Measurements from ENCODE around the gene API5. TPM values are rescaled to one million over a fixed set of nuclear protein-coding genes. Genes with fewer than 3 reads are reported as not detected.

The API5 gene
- total RNA-seq, 4 donors from 2014 or later, result 54.0 to 68.5 (median 57.3) TPM

- in situ Hi-C loops (cut with MboI; ENCODE audit: low sequenced_read_pairs in 4 of 4) (no loop called here), intact Hi-C loops (cut with DNase I; ENCODE audit: low total_unique reads) (no loop called here)
- TF ChIP-seq CTCF (IDR thresholded peaks at IDR 0.05 in 4 of 5, conservative IDR thresholded peaks at IDR 0.05 in 1 of 5) (no peak), POLR2A (IDR thresholded peaks at IDR 0.05) (no peak)
- no peaks in the 10 kb centered on the region for H3K9me3 ChIP-seq
- H3K27ac ChIP-seq, result no peak overlapping the region
- H3K36me3 ChIP-seq, result no peaks in the 10 kb centered on the region
- no peaks in the 10 kb centered on the region for H3K27me3 ChIP-seq
- DNase-seq, result no peak
- peaks cover 0 to 5% of the 10 kb centered on the region in 2 donors for H3K4me1 ChIP-seq
- H3K4me3 ChIP-seq, result no peak overlapping the region
- ATAC-seq, result no peak
Observed at GRCh38 chr11:43377389-43377788, 65.6 kb downstream of the API5 start.

- intact Hi-C loops (cut with DNase I; ENCODE audit: low total_unique reads), result no loop called here
- no peak for ATAC-seq
- Histone ChIP-seq H3K4me1 (peaks cover 0 to 5% of the 10 kb centered on the region in 2 donors), H3K36me3 (no peaks in the 10 kb centered on the region), H3K27me3 (no peaks in the 10 kb centered on the region), H3K4me3 (no peak overlapping the region), H3K9me3 (no peaks in the 10 kb centered on the region), H3K27ac (no peak overlapping the region)
- TF ChIP-seq CTCF (IDR thresholded peaks at IDR 0.05 in 4 of 5, conservative IDR thresholded peaks at IDR 0.05 in 1 of 5), result no peak
- no peak for TF ChIP-seq POLR2A (IDR thresholded peaks at IDR 0.05)
- in situ Hi-C loops (cut with MboI; ENCODE audit: low sequenced_read_pairs in 4 of 4), result no loop called here
- DNase-seq, result no peak
Observed at GRCh38 chr11:43378897-43379296, 67.1 kb downstream of the API5 start.

- Histone ChIP-seq H3K4me1 (peaks cover 0 to 5% of the 10 kb centered on the region in 2 donors), H3K27me3 (no peaks in the 10 kb centered on the region), H3K27ac (no peak overlapping the region), H3K36me3 (no peaks in the 10 kb centered on the region), H3K9me3 (no peaks in the 10 kb centered on the region), H3K4me3 (no peak overlapping the region)
- intact Hi-C loops (cut with DNase I; ENCODE audit: low total_unique reads), result no loop called here
- in situ Hi-C loops (cut with MboI; ENCODE audit: low sequenced_read_pairs in 4 of 4), result no loop called here
- TF ChIP-seq CTCF (IDR thresholded peaks at IDR 0.05 in 4 of 5, conservative IDR thresholded peaks at IDR 0.05 in 1 of 5), result no peak
- no peak for TF ChIP-seq POLR2A (IDR thresholded peaks at IDR 0.05)
- ATAC-seq (no peak), DNase-seq (no peak)
Observed at GRCh38 chr11:43381802-43382201, 70.0 kb downstream of the API5 start.

- H3K4me3 ChIP-seq, result no peak overlapping the region
- H3K9me3 ChIP-seq, result no peaks in the 10 kb centered on the region
- no peak overlapping the region for H3K27ac ChIP-seq
- H3K36me3 ChIP-seq, result no peaks in the 10 kb centered on the region
- intact Hi-C loops (cut with DNase I; ENCODE audit: low total_unique reads) (no loop called here), in situ Hi-C loops (cut with MboI; ENCODE audit: low sequenced_read_pairs in 4 of 4) (no loop called here)
- TF ChIP-seq CTCF (IDR thresholded peaks at IDR 0.05 in 4 of 5, conservative IDR thresholded peaks at IDR 0.05 in 1 of 5) (no peak), POLR2A (IDR thresholded peaks at IDR 0.05) (no peak)
- peaks cover 0 to under 1% of the 10 kb centered on the region in 2 donors for H3K4me1 ChIP-seq
- ATAC-seq (no peak), DNase-seq (no peak)
- H3K27me3 ChIP-seq, result no peaks in the 10 kb centered on the region
Observed at GRCh38 chr11:43382614-43383013, 70.8 kb downstream of the API5 start.

- TF ChIP-seq POLR2A (IDR thresholded peaks at IDR 0.05) (no peak), CTCF (IDR thresholded peaks at IDR 0.05 in 4 of 5, conservative IDR thresholded peaks at IDR 0.05 in 1 of 5) (no peak)
- no peaks in the 10 kb centered on the region for H3K4me1 ChIP-seq
- DNase-seq (no peak), ATAC-seq (no peak)
- no peaks in the 10 kb centered on the region for H3K9me3 ChIP-seq
- in situ Hi-C loops (cut with MboI; ENCODE audit: low sequenced_read_pairs in 4 of 4), result no loop called here
- no peaks in the 10 kb centered on the region for H3K36me3 ChIP-seq
- H3K27me3 ChIP-seq, result no peaks in the 10 kb centered on the region
- no peak overlapping the region for H3K4me3 ChIP-seq
- intact Hi-C loops (cut with DNase I; ENCODE audit: low total_unique reads), result no loop called here
- no peak overlapping the region for H3K27ac ChIP-seq
Observed at GRCh38 chr11:43384393-43384792, 72.6 kb downstream of the API5 start.

Data from gastrocnemius medialis (tissue), 4 donors.